Measurements from ENCODE around the gene SND1.
A peak's percentile ranks its signal among the peaks of the same experiment; 100 is the strongest.

SND1 gene

DNA sequence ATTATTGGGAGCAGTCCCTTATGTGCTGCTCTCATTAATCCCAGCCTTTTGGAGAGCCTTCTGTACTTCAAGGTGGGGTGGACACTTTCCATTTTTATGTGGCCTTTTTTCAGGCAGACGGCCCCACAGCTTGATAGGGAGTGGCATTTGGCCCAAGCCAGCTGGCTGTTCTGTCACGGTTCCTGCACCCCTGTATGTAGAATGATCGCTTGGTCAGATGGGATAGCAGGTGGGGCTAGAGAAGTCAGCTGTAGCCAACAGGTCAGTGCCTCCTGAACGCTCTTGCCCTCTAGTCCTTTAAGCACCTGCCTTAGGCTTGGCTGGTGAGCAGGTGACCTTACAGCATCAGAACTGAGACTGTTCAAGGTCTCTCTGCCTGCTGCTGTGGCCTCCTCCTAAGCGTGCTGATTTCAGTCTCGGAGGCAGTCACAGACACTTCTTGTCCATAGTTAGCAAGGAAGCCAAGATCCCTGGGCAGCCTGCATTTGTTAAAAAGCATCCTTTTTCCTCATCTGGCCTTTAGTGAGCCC lies 283.9 kb downstream of the SND1 start:
- DNase-seq: peak; percentile 18
- TF ChIP-seq, protein P1, sequence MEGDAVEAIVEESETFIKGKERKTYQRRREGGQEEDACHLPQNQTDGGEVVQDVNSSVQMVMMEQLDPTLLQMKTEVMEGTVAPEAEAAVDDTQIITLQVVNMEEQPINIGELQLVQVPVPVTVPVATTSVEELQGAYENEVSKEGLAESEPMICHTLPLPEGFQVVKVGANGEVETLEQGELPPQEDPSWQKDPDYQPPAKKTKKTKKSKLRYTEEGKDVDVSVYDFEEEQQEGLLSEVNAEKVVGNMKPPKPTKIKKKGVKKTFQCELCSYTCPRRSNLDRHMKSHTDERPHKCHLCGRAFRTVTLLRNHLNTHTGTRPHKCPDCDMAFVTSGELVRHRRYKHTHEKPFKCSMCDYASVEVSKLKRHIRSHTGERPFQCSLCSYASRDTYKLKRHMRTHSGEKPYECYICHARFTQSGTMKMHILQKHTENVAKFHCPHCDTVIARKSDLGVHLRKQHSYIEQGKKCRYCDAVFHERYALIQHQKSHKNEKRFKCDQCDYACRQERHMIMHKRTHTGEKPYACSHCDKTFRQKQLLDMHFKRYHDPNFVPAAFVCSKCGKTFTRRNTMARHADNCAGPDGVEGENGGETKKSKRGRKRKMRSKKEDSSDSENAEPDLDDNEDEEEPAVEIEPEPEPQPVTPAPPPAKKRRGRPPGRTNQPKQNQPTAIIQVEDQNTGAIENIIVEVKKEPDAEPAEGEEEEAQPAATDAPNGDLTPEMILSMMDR (IDR thresholded peaks at IDR 0.05; ENCODE audit: low read depth, low read length): no peak
- Histone ChIP-seq H3K9me3 (ENCODE audit: severe bottlenecking) (peaks cover 2% of the 10 kb centered on the region), H3K27ac (no peak overlapping the region), H3K27me3 (ENCODE audit: insufficient read depth, low read depth, severe bottlenecking) (no peaks in the 10 kb centered on the region), H3K4me3 (ENCODE audit: low read depth, low read length) (no peak overlapping the region), H3K36me3 (peaks cover 15% of the 10 kb centered on the region)

GRCh38 chr7:127937066-127937680 lies 285.2 kb downstream of the SND1 start:
- TF ChIP-seq, protein P1 (IDR thresholded peaks at IDR 0.05; ENCODE audit: low read depth, low read length): no peak
- Histone ChIP-seq H3K4me3 (ENCODE audit: low read depth, low read length) (no peak overlapping the region), H3K27me3 (ENCODE audit: insufficient read depth, low read depth, severe bottlenecking) (no peaks in the 10 kb centered on the region), H3K27ac (no peak overlapping the region), H3K9me3 (ENCODE audit: severe bottlenecking) (no peaks in the 10 kb centered on the region), H3K36me3 (peaks cover 9% of the 10 kb centered on the region)
- DNase-seq: no peak

DNA sequence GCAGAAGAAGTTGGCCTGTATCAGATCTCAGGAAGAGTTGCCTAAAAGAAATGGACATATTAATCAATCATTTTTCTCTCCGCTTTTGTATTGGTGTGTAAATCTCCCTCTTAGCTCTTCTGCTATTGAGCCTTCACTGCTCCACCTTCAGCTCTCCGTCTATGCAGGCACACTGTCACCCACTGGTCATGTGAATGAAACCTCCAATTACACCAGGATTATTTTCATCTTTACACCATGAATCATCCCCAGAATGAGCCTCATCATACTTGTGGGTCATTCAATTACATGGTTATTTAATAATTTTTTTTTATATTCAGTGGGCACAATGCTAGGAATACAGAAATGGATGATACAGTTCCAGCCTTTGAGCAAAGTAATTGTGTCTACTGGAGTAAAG lies 286.6 kb downstream of the SND1 start:
- TF ChIP-seq, protein P1 (IDR thresholded peaks at IDR 0.05; ENCODE audit: low read depth, low read length): 0 out of 2 replicates have a peak, but pooled peaks have one; percentile 10
- DNase-seq: no peak
- Histone ChIP-seq H3K36me3 (no peaks in the 10 kb centered on the region; the same call in 1 of the 2 replicates), H3K27ac (no peak overlapping the region), H3K27me3 (ENCODE audit: insufficient read depth, low read depth, severe bottlenecking) (no peaks in the 10 kb centered on the region), H3K9me3 (ENCODE audit: severe bottlenecking) (no peaks in the 10 kb centered on the region), H3K4me3 (ENCODE audit: low read depth, low read length) (no peak overlapping the region)

- Histone ChIP-seq H3K27me3 (ENCODE audit: insufficient read depth, low read depth, severe bottlenecking) (no peaks in the 10 kb centered on the region), H3K9me3 (ENCODE audit: severe bottlenecking) (no peaks in the 10 kb centered on the region), H3K4me3 (ENCODE audit: low read depth, low read length) (no peak overlapping the region), H3K27ac (no peak overlapping the region; the same call in 1 of the 2 replicates), H3K36me3 (no peaks in the 10 kb centered on the region; the same call in 1 of the 2 replicates)
- TF ChIP-seq, protein P1 (IDR thresholded peaks at IDR 0.05; ENCODE audit: low read depth, low read length): no peak
- peak; percentile 14 for DNase-seq
These were observed 288.6 kb downstream of the SND1 start for GRCh38 chr7:127940381-127941160.

DNA sequence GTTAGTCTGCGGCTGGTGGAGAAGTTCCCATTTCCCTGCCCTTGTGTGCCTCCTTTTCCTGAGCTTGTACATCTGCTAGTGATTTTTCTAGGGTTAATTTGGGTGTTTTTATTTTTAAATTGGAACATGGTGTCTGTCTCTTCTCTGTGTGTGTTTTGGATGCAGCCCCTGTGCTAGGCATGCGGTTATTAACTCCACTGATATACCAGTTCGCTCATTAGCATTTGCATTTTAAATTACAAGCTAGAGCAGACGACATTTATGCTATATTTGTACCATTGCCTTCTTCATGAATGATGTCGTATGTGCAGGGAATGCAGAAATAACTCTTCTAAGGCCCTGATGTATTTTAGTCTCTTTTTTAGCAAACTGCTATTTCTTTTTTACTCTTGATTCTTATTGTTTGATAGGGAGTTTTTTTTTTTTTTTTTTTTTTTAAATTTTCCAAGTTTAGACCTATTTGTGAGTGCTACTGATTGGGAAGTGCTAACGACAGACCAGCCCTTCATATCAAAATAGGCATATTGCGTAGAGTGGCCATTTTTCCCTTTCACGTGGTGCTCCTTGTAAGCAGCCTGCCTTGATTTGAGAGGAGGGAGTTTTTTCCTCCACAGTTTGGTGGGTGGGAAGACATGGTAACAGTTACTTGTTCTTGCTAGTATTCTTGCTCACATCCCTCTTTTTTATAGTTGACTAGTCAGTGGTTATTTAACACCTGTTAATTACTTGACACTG lies 289.6 kb downstream of the SND1 start:
- Histone ChIP-seq H3K27me3 (ENCODE audit: insufficient read depth, low read depth, severe bottlenecking) (no peaks in the 10 kb centered on the region), H3K36me3 (no peaks in the 10 kb centered on the region; the same call in 1 of the 2 replicates), H3K9me3 (ENCODE audit: severe bottlenecking) (no peaks in the 10 kb centered on the region), H3K27ac (no peak overlapping the region), H3K4me3 (ENCODE audit: low read depth, low read length) (no peak overlapping the region)
- DNase-seq: no peak
- TF ChIP-seq, protein P1 (IDR thresholded peaks at IDR 0.05; ENCODE audit: low read depth, low read length): no peak
